GM18519 (cell line): ENCODE results near the gene CHKB.
"Not testable (repeated sequence)": the region's sequence is repeated elsewhere in the genome, so short reads cannot be mapped to it uniquely, and the experiment has no call there.

Source experiments
- ATAC-seq: cut with Tn5 transposase; IDR thresholded peaks from one replicate; pipeline ENCODE4 v1.9.1; 2021; ENCODE audit warnings: mild to moderate bottlenecking, moderate library complexity; ENCODE audit not compliant: unreplicated experiment, low FRiP score

Gene CHKB

DNA sequence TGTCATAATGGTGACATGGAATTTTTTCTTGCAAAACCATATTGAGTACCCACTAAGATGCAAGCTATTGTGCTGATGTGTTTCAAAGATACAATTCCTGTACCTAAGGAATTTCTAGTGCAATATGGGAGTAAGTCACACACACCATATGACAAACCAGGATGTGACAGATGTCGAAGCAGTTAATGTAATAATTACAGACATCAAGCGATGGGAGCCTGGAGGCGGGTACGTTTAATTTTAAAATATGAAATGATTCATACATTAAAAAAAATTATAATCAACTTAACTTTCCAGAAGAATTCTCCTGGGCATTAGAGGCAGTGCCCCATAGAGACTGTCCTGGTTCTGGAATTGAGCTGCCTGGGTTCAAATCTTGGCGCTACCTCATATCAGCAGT, 25.9 kb downstream of the CHKB start:
- ATAC-seq = no peak

DNA sequence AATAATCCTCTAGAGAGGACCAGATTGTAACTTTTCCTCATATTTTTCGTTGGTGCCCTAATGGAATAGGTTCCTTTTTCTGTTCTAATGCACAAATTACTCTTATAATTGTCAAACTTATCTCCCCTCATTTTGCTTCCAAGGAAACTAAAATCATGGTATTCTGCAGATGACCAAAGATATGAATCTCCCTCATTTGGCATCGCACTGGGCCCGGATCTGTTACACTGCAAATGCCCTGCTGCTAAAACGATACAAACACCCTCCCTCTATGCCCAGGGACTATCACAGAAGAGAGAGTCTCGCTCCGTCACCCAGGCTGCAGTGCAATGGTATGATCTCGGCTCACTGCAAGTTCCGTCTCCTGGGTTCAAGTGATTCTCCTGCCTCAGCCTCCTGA, 29.3 kb downstream of the CHKB start:
- ATAC-seq = no peak

DNA sequence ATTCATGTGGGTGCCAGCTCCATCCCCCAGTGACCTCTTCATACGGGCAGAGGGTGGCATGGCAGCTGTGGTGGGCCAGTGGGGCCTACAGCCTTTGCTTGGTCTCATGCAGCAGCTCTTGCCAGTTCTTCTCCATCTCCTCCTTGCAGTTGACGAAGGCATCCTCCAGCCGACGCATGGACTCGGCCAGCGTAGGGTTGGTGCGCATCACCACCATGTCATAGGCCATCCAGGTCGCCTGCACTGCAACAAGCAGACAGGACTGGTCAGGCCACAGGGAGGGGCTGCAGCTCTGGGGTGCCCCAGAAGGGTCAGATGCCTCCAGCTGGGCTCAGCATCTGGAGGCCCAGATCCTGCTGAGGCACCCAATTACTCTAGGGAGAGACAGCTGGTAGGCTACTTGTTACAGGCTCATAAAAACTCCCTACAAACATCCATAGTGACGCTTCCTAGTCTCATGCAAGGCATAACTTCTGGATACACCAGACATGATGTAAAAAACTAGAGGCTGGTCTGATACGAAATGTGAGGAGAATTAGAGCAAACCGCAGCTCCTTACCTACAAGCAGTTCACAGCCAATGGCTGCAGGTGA, 31.4 kb downstream of the CHKB start:
- ATAC-seq = no peak

DNA sequence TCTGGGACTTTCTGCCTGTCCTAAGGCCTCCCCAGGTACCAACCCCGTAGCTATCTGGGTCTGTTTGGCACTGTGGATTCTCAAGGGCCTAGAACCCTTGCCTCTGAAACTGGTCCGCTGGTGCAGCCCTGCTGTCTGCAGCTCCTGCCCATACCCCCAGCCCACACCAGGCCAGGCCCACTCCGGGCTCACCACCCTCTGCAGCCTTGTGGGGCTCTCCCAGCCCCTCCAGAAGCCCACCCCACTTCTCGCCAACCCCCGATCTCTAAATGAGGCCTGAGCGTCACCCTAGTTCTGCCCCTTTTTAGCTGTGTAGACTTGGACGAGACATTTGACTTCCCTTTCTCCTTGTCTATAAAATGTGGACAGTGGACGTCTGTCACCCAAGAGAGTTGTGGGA, 32.3 kb downstream of the CHKB start:
- ATAC-seq = no peak

DNA sequence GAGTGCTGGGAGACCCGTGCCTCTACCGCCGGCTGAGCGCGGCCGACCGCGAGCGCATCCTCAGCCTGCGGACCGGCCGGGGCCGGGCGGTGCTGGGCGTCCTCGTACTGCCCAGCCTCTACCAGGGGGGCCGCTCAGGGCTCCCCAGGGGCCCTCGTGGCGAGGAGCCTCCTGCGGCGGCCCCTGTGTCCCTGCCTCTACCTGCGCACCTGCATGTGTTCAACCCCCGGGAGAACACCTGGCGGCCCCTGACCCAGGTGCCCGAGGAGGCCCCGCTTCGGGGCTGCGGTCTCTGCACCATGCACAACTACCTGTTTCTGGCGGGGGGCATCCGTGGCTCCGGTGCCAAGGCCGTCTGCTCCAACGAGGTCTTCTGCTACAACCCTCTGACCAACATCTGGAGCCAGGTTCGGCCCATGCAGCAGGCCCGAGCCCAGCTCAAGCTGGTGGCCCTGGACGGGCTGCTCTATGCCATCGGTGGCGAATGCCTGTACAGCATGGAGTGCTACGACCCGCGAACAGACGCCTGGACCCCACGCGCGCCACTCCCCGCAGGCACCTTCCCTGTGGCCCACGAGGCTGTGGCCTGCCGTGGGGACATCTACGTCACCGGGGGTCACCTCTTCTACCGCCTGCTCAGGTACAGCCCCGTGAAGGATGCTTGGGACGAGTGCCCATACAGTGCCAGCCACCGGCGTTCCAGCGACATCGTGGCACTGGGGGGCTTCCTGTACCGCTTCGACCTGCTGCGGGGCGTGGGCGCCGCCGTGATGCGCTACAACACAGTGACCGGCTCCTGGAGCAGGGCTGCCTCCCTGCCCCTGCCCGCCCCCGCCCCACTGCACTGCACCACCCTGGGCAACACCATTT, 33.5 kb downstream of the CHKB start:
- no peak for ATAC-seq

DNA sequence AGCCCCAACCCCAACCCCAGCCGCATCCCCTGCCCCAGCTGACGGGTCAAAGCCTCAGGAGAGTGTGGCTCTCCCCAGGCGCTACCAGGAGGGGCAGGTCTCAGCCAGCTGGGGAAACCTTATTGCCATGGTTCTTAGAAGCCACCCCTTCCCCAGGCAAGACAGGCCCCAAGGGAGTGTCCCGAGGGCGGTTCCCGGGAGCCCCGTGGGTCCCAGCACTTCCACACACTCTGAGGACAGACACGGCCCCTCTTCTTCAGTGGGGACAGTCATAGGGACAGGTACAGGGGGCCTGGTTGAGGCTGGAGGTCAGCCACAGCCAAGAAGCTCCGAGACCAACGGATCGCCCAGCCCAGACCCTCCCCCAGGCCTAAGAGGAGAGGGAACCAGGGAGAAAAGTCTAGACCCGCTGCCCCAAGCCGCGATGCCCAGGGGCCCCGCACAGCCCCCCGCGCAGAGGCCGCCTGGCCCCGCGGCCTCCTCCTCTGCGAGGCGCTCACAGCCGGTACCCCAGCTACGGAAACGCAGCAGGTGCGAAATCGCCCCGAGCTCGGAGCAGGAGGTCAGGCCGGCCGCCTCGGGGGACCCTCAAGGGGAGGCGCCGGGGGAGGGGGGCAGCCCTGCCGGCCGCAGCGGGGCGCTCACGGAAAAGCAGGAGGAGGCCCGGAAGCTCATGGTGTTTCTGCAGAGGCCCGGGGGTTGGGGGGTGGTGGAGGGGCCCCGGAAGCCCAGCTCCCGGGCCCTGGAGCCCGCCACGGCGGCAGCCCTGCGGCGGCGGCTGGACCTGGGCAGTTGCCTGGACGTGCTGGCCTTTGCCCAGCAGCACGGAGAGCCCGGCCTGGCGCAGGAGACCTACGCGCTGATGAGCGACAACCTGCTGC, 34.4 kb downstream of the CHKB start:
- no peak for ATAC-seq

DNA sequence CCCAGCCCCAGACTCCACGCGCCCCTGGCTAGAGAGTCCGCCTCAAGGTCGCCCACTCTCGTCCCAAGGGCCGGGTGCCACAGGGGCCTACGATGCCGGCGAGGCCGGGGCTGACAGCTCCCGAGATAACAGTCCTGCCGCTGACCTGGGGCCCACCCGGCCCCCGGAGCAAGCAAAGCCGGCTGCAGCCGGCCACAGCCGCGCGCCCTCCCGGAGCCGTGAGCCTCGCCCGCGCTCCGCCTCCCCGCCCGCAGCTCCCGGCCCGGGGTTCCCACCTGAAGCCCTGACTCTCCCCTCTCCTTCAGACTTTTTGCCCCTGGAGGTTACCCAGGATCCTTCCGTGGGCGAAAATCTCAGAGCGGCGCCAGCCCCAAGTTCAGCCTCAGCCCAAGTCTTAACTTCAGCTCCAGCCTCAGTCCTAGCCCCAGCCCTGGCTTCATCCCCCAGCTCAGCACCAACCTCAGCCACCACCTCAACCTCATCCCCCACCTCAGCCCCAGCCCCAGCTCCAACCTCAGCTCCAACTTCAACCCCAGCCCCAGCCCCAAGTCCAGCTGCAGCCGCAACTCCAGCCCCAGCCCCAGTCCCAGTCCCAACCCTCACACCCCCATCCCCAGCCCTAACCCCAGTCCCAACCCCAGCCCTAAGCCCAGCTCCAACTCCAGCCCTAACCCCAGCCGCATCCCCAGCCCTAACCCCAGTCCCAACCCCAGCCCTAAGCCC, 35.2 kb downstream of the CHKB start:
- no peak for ATAC-seq

DNA sequence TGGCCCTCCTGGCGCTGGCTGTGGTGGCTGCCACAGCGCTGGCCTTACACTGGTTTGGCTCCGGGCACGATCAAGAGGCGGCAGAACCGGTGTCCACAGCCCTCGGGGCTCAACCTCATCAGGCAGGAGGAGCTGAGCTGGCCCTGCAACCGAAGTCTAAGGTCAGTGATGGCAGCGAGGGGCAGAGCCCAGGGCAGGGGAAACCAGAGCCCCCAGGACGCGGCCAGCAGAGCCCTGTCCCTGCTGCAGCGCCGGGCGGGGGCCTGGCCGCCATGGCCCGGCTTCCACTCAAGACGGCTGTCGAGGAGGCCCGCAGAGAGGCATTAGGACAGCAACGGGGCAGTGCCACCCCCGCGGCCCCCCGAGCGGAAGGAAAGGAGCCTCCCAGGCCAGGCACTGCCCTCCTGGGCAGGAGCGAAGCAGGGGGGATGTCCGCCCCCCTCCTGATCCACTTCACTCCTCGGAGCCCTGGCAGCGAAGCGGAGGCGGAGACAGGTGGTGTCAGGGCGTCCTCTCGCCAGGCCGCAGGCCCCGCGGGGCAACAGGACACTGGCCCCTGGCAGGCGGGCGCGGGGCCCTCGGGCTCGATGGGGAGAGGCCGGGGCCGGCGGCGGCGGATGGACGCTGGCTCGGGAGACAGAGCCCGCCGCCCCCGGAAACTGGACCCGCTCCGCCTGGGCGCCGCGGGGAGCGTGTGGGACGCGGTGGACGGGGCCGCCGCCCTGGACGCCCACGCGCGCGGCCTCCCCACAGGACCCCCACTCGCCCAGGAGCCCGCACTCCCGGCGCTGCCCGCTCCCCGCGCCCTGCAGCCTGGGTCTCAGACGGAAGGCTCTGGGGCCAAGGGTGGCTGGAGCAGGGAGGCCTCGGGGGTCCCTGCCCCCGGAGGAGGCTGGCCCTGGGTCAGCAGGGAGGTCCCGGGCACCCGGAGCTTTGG, 36.1 kb downstream of the CHKB start:
- ATAC-seq = no peak

DNA sequence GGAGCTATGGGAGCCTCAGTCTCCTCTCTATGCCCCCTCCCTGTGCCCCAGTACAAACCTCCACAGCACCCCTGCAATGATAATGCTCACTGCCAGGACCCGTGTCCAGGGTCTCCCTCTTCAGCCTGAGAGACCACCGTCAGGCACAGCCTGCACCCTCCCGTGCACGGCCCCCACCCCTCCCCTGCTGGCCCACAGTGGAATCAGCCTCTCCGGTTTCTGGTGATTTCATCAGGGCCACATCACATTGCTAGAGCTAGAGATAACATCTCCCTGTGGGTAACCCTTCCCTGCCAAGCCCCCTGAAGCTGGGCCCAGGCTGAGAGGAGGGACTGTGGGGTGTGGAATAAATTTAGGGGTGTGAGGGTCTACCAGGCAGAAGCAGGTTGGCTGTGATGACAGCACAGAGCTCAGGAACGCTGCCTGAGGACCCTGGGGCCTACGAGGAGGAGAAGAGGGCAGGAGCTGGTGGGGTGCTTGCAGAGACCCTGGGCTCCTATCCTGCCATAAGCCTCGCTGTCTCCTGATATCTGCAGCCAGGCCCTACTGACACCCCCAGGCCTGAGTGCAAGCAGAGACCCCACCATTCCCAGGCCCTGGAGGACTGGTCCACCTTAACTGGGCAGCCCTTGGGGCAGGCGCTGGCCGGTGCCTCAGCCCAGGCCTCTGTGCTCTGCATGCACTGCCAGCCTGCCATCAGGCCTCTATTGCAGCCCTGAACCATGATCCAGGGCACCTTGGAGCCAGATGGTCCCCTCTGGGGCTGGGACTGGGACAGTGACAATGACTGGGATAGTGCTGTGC, 36.9 kb downstream of the CHKB start, which contains the start of gene KLHDC7B:
Gene KLHDC7B, plus strand, starts transcription at position 378 of the 804 bp plus-strand sequence. Its CDS starts 345 bp downstream, at position 723.
- ATAC-seq = no peak

DNA sequence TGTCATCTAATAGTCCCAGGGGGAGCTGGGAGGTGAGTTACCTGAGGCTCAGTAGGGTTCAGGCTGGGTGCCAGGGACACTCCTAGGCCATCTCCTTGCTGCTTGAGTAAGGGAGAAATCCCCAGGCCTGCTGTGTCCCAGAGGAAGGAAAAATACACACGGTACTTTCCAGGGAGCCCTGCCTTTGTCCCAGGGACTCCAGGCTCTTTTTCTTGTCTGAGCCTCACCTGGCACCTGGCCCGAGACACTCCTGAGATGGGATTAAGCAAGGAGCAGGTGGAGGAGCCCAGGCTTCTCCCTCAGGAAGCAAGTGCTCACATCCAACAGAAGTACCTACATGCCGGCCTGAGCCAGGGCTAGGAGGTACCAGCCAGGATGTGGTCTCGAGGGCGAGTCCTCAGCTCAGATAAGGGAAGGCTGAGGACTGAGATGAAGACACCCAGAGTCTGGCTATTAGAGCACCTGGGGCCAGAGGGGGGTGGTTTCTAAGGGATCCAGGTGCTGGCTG, 37.8 kb downstream of the CHKB start:
- ATAC-seq = no peak

DNA sequence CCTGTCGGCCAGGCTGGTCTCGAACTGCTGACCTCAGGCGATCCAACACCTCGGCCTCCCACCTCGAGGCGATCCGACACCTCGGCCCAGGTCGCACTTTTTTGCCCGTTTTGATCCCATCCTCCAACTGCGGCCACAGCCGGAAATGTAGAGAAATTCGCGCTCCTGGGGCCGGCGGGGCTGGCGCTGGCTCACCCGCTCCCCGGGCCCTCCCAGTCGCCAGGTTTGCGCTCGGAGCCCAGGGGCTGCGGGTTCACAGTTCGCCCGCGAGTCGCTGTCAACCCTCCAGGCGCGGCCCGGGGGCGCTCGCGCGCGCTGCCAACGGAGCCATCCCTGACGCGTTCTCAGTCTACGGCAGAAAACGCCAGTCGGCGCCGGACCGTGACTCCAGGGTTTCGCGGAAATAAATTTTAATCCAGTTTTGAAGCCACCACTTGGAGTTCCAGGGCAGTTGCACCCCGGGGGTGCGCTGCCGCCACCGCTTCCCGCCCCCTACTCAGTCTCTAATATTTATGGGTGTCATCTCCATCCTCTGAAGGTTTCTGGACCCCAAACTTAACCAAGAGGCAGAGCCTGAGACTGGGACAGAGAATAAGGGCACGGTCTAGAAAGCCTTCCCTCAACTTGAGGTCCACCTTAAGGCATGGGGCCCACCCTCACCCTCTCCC, 38.4 kb downstream of the CHKB start:
- no peak for ATAC-seq

DNA sequence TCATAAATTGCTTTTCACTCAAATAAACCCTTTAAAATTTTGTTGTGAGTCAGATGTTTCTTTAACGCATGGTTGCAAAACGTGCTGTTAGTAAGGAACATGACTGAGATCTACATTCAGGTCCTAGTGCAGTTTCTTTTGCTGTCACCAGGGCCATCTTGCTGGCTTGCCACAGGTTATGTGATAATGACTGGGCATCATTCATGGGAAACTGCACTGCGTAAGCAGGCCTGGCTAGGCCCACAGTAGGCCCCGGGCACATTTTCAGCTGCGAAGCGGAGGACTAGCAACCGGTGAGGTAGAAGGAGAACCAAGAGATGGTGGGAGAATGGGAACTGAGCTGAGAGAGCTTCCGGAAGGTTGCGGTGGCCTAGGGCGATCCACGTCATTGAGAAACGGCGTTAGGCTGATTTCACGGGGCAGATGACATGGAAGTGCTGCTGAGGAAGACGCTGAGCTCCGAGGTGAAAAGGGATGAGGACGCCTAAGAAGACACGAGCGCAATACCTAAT, 40.2 kb downstream of the CHKB start:
- no peak for ATAC-seq

DNA sequence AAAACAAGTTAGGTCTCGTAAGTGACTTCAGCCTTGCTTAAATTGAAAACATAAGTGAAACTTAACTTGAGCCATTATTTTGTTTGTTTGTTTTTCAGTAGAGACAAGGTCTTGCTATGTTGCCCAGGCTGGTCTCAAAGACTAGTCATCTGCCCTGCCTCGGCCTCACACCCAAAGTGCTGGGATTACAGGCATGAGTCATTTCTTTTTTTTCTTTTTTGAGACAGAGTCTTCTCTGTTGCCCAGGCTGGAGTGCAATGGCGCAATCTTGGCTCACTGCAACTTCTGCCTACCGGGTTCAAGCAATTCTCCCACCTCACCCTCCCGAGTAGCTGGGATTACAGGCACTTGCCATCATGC, 41.0 kb downstream of the CHKB start:
- ATAC-seq = not testable (repeated sequence)

DNA sequence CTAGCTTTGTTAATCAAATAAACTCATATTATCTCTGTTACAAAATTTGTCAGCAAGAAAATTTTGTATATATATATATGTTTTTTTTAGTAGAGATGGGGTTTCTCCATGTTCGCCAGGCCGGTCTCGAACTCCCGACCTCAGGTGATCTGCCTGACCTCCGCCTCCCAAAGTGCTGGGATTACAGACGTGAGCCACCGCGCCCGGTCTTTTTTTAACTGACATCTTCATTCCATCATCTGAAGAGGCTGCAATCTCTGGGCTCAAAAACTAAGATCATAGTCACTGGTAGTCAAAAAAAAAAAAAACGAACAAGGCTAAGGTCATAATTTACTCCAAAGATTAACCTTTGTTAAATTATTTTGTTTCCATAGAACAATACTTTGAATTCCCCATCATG, 42.3 kb downstream of the CHKB start:
- ATAC-seq = no peak

DNA sequence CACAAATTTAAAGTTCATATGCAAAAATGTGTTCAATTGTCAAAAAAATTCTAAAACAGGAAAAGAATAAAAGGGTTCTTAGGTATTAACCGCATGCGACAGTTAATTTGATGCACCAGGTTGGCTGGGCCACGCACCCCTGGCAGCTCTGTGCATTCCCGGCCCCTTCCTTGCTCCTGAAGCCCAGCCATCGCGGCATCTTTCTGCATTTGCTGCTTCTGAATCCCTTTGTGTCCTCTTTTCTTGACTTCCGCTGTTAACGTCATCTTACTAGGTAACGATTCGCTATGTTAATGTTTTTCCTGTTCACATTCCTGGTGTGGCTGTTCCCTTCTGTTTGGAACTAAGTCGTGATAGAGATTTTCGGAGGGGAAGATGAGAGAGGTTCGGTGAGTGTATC, 44.9 kb downstream of the CHKB start:
- no peak for ATAC-seq

DNA sequence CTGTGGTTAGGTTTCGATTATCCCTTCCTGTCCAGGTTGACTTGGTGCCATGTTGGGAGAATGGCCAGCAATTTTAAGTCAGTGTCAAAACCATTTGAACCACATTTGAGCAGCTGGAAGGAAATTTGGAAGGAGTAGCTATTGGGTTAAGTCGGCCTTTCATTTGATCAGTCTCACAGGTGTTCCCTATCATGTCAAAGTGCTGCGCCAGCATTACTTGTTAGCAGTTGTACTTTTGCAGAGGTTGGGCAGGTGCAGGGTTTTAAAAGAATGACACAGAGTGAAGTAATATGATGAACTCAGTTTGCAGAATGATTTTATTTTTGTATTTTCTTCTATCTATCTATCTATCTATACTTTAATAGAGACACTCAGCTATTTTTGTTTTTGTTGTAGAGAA, 46.4 kb downstream of the CHKB start:
- ATAC-seq = no peak

DNA sequence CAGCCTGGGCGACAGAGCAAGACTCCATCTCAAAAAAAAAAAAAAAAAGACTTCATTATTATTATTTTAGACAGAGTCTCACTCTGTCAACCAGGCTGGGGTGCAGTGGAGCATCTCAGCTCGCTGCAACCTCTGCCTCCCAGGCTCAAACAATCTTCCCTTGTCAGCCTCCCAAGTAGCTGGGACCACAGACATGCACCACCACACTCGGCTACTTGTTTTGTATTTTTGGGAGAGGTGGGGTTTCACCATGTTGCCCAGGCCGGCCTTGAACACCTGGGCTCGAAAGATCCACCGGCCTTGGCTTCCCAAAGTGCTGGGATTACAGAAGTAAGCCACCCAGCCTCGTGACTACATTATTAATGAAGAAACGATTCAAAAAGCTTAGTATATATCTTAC, 47.5 kb downstream of the CHKB start:
- ATAC-seq = no peak
